22Rv1 (cell line): ENCODE results near the gene IGLL5.

Experiments
- H3K27ac ChIP-seq: fragments of 450-650 bp; 2 replicates; pipeline ENCODE4 v1.5.1; 2017
- ZFX ChIP-seq: fragments of 450-650 bp; IDR thresholded peaks from 2 replicates; pipeline ENCODE4 v1.6.1; 2017; ENCODE audit warnings: antibody characterized with exemption, borderline replicate concordance
- TF ChIP-seq, protein P1 (sequence below): fragments of 450-650 bp; IDR thresholded peaks from 2 replicates; pipeline ENCODE4 v1.5.1; 2017; ENCODE audit warnings: mild to moderate bottlenecking

Gene IGLL5

GRCh38 chr22:22931557-22932270 is 44.1 kb downstream of the IGLL5 start:
- H3K27ac ChIP-seq, result no peak overlapping the region
- no peak for TF ChIP-seq ZFX
- TF ChIP-seq, protein P1, sequence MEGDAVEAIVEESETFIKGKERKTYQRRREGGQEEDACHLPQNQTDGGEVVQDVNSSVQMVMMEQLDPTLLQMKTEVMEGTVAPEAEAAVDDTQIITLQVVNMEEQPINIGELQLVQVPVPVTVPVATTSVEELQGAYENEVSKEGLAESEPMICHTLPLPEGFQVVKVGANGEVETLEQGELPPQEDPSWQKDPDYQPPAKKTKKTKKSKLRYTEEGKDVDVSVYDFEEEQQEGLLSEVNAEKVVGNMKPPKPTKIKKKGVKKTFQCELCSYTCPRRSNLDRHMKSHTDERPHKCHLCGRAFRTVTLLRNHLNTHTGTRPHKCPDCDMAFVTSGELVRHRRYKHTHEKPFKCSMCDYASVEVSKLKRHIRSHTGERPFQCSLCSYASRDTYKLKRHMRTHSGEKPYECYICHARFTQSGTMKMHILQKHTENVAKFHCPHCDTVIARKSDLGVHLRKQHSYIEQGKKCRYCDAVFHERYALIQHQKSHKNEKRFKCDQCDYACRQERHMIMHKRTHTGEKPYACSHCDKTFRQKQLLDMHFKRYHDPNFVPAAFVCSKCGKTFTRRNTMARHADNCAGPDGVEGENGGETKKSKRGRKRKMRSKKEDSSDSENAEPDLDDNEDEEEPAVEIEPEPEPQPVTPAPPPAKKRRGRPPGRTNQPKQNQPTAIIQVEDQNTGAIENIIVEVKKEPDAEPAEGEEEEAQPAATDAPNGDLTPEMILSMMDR, result no peak

DNA sequence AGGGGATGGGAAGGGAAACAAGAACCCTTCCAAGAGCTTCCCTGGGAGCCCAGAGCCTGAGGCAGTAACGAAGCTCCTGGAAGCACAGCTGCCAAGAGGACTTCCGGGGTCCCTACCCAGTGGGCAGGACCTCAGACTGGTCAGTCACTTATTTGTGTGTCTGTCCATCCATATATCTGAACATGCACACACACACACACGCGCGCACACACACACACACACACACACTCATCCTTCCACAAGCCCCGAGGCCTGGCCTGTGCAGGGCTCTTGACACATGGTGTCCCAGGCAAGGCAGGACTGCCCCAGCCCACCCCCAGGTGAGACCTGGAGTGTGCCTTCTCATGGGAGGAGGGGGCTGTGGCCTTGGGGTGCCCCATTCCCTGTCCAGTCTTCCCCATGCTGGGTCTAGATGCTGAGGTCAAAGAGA is 44.9 kb downstream of the IGLL5 start:
- no peak for TF ChIP-seq ZFX
- TF ChIP-seq, protein P1, result no peak
- H3K27ac ChIP-seq, result no peak overlapping the region

DNA sequence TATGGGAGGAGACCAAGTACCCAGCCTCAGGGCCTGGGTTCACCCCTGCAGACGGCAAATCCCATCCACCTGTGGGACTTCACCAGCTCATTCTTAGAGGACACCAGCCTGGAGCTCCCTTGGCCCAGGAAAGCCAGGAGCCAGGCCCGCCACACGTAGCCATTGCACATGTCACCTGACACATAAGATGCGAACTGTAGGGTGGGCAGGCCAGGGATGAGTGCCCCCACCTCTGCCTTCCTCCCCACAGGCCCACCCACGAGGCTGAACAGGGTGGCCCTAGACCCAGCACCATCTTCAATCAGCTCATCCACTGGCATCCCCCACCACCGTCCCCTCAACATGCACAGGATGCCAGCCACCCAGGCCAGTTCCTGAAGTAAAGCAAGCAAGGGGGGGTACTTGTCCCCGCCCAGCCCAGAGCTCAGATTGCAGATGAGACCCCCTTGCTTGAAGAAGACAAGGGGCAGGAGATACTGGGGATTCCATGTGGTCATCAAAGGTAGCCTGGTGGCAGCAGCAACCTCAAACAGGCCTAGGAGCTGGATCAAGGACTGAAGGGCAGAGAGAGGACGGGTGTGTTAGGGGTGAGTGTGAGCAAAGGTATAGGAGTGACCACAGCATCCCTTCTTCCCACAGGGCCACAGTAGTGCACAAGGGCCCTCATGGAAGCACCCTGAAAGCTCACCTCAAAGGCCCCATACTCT is 45.6 kb downstream of the IGLL5 start:
- TF ChIP-seq, protein P1, result no peak
- no peak for TF ChIP-seq ZFX
- no peak overlapping the region for H3K27ac ChIP-seq

DNA sequence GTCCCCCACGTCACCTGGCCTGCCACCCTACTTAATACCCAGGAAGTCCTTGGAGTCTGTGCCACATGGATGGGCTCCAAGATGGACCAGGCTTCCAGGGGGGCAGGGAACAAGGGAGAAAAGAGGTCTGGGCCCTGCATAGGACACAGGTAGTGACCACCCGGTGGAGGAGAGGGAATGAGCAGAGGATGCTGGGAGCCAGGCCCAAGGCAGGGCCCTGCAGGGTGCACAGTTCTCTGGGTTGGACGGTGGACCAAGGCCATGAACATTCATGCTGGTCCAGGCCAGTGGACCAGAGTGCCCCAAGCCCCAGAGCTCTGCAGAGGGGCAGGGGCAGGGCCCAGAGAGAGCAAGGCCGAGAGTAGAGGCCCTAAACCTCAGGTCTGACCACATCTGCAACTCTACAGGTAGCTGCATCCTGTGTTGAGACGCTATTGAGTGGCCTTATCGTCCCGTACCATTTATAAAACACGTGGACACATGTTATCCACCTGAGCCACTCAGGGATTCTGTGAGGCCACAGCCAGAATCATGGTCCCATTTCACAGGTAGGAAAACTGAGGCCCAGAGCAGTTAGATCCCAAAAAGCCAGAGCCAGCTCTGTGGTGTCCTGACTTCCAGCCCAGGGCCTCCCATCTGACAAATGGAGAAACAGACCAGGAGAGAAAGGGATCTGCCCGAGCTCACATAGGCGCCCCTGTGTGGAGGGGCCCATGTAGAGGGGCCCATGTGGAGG is 46.4 kb downstream of the IGLL5 start:
- no peak overlapping the region for H3K27ac ChIP-seq
- TF ChIP-seq, protein P1, result no peak
- TF ChIP-seq ZFX, result no peak

- no peak overlapping the region for H3K27ac ChIP-seq
- TF ChIP-seq, protein P1, result no peak
- no peak for TF ChIP-seq ZFX
Observed at GRCh38 chr22:22934543-22935055, 47.0 kb downstream of the IGLL5 start.

GRCh38 chr22:22935056-22935545 is 47.5 kb downstream of the IGLL5 start:
- TF ChIP-seq ZFX, result no peak
- TF ChIP-seq, protein P1, result no peak
- no peak overlapping the region for H3K27ac ChIP-seq
